Measurements from ENCODE around the gene BCL7C. TPM values are rescaled to one million over a fixed set of nuclear protein-coding genes. Genes with fewer than 3 reads are reported as not detected.
A peak's percentile ranks its signal among the peaks of the same experiment; 100 is the strongest.

The BCL7C gene
- total RNA-seq, 1 donor from 2014 or later: 43.9 TPM

DNA sequence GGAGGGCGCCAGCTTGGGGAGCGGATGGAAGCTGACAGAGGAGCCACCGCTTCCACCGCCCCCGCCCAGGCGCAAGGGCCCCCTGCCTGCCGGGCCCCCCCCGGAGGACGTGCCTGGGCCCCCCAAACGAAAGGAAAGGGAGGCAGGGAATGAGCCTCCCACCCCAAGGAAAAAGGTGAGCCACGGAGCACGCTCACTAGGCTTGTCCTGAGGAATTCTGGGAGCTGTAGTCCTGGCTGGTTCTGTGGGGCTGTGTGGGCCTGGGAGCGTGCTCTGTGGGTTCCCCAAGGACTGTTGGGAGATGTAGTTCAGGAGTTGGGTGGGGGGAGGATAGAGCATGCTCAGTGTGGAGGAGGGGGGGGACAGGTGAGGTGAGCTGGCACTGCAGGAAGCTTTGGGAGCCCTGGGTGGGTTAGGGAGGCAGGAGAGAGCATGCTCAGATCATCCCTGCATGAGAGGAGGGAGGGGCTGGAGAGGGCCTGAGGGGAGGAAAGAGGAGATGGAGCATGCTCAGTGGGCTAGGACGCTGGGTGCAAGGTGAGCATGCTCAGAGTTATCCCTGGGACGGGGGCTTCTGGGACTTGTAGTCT is 34.0 kb upstream of the BCL7C start:
- TF ChIP-seq, protein P1, sequence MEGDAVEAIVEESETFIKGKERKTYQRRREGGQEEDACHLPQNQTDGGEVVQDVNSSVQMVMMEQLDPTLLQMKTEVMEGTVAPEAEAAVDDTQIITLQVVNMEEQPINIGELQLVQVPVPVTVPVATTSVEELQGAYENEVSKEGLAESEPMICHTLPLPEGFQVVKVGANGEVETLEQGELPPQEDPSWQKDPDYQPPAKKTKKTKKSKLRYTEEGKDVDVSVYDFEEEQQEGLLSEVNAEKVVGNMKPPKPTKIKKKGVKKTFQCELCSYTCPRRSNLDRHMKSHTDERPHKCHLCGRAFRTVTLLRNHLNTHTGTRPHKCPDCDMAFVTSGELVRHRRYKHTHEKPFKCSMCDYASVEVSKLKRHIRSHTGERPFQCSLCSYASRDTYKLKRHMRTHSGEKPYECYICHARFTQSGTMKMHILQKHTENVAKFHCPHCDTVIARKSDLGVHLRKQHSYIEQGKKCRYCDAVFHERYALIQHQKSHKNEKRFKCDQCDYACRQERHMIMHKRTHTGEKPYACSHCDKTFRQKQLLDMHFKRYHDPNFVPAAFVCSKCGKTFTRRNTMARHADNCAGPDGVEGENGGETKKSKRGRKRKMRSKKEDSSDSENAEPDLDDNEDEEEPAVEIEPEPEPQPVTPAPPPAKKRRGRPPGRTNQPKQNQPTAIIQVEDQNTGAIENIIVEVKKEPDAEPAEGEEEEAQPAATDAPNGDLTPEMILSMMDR (IDR thresholded peaks at IDR 0.05; ENCODE audit: unreplicated experiment): no peak
- DNase-seq (ENCODE audit: low spot score in 2 of 2, unreplicated experiment in 2 of 2): peak; percentile 44 to 67

DNA sequence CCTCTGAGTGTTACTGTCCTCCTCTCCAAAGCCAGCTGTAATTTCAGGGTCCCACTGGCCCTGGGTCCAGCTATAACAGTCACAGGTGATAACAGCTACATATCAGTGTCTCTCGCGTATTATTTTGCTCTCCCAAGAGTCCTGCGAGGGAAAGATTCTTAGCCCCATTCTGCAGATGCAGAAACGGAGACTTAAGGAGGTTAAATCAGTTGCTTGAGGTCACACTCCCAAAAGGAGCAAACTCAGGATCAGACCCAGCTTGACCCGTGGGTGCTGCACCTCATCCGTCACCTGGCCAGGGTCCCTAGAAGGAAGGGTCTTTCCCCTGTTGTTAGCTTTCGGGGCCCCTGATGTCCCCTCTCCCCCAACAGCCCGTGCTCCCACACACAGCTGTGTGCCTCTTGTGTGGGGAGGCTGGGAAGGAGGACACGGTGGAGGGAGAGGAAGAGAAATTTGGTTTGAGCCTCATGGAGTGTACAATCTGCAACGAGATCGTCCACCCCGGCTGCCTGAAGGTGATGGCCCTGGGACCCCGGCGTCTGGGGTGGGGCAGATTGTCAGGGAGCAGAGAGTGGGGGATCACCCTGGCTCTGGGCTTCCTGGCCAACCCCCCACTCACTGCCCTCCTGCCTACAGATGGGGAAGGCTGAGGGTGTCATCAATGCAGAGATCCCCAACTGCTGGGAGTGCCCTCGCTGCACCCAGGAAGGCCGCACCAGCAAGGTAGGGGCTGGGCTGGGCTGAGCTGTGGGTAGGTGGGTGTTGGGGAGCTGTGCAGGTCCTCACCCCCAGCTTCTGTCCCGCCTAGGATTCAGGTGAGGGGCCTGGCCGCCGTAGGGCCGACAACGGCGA is 33.3 kb upstream of the BCL7C start:
- Mint-ChIP-seq H3K36me3 (peaks cover 7% of the 10 kb centered on the region), H3K4me3 (no peak overlapping the region), H3K4me1 (peaks cover 14% of the 10 kb centered on the region), H3K9me3 (no peaks in the 10 kb centered on the region), H3K27ac (peak overlapping the region; percentile 30), H3K27me3 (ENCODE audit: low read depth) (no peaks in the 10 kb centered on the region)
- no peak for DNase-seq (ENCODE audit: low spot score in 2 of 2, unreplicated experiment in 2 of 2)
- TF ChIP-seq, protein P1 (IDR thresholded peaks at IDR 0.05; ENCODE audit: unreplicated experiment): no peak

More for the DNA sequence above, 34.0 kb upstream of the BCL7C start:
- no peaks in the 10 kb centered on the region for H3K9me3 Mint-ChIP-seq
- peaks cover 12% of the 10 kb centered on the region for H3K36me3 Mint-ChIP-seq
- H3K27me3 Mint-ChIP-seq (ENCODE audit: low read depth): no peaks in the 10 kb centered on the region
- H3K4me1 Mint-ChIP-seq: peaks cover 14% of the 10 kb centered on the region
- no peak overlapping the region for H3K4me3 Mint-ChIP-seq
- H3K27ac Mint-ChIP-seq: peak overlapping the region; percentile 21

DNA sequence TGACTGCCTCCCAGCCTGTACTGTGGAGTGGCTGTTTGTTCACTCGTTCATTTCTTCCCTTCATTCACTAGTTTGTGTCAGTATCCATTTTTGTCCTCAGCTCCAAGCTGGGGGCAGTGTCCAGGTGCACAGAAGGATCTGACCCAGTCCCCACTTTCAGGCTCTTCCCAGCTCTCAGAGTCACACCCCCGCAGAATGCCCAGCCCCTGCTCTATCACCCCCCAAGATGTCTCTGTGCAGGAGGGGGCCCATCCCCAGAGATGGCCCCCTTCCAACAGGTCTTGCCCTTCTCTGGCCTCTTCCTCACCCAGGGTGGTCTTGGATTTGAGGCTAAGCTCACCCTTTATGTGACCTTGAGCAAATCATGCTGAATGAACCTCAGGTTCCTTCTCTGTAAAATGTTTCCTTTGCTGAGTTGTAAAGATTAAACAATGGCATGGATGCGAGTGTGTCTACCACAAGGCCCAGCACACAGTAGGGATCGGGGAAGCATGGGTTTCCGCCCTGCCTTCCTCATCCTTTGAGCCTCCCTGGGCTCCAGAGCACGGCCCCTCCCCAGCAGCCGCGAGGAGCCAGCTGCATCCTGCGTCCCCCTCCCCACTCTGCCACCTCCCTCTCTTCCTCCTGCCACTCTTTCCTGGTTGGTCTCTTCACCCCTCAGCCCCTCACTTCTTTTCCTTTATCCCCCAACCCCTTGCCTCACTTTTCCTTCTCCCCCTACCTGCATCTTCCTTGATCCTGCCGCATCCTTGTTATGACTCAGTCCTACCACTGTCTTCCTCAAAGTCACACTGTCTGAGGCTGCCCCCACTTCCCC is 32.3 kb upstream of the BCL7C start:
- H3K36me3 Mint-ChIP-seq: peaks cover 4% of the 10 kb centered on the region
- TF ChIP-seq, protein P1 (IDR thresholded peaks at IDR 0.05; ENCODE audit: unreplicated experiment): no peak
- no peaks in the 10 kb centered on the region for H3K9me3 Mint-ChIP-seq
- H3K27me3 Mint-ChIP-seq (ENCODE audit: low read depth): no peaks in the 10 kb centered on the region
- peaks cover 14% of the 10 kb centered on the region for H3K4me1 Mint-ChIP-seq
- H3K4me3 Mint-ChIP-seq: peak overlapping the region; percentile 54
- peak overlapping the region; percentile 34 for H3K27ac Mint-ChIP-seq
- no peak for DNase-seq (ENCODE audit: low spot score in 2 of 2, unreplicated experiment in 2 of 2)

DNA sequence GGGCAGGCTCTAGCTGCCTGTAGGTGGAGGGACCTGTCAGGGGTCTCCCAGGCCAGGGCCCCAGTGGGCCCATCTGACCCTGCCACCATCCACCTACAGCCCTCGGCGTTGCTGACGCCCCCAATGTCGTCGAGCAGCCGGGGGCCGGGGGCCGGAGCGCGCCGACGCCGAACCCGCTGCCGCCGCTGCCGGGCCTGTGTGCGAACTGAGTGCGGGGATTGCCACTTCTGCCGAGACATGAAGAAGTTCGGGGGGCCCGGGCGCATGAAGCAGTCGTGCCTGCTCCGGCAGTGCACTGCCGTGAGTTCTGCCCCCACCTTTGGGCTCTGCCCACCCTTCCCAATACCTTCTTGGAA is 31.7 kb upstream of the BCL7C start:
- no peaks in the 10 kb centered on the region for H3K27me3 Mint-ChIP-seq (ENCODE audit: low read depth)
- TF ChIP-seq, protein P1 (IDR thresholded peaks at IDR 0.05; ENCODE audit: unreplicated experiment): no peak
- no peaks in the 10 kb centered on the region for H3K9me3 Mint-ChIP-seq
- DNase-seq (ENCODE audit: low spot score in 2 of 2, unreplicated experiment in 2 of 2): no peak
- no peak overlapping the region for H3K27ac Mint-ChIP-seq
- H3K4me3 Mint-ChIP-seq: peak overlapping the region; percentile 54
- peaks cover 2% of the 10 kb centered on the region for H3K36me3 Mint-ChIP-seq
- H3K4me1 Mint-ChIP-seq: peaks cover 14% of the 10 kb centered on the region

DNA sequence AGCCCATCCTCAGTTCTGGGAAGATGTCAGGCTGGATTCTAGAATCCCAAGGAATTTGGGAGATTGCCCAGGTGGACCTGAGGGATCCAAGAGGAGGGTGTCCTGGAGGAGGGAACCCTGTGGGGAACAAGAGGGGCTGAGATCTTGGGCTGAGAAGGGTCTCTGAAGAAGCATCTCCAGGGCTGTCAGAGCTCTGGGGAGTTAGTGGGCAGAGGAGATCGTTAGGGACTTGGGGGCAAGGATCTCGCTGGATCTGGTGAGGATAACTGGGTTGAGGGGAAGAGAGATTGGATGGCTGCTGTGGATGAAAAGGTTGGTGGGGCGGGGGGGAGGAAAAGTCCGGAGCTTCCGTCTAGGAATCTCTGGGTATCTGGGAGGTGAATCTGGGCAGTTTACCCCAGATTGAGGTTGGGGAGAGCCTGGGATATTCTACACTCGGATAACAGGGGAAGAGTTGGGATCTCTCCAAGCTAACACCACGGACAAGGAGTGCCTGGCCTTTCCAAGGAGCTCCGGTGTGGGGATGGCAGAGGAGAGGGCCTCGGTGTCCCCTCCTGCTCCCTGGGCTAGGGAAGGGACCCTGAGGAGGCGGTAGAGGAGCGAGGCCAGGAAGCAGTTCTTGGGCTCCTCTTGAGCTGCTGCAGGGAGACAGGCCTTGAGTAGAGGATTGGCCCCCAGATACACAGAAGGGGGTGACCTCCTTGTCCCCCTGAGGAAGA is 31.2 kb upstream of the BCL7C start:
- Mint-ChIP-seq H3K4me3 (peak overlapping the region; percentile 77), H3K36me3 (peaks cover 2% of the 10 kb centered on the region), H3K27me3 (ENCODE audit: low read depth) (no peaks in the 10 kb centered on the region), H3K9me3 (no peaks in the 10 kb centered on the region), H3K27ac (peak overlapping the region; percentile 82), H3K4me1 (peaks cover 14% of the 10 kb centered on the region)
- DNase-seq (ENCODE audit: low spot score in 2 of 2, unreplicated experiment in 2 of 2): no peak
- TF ChIP-seq, protein P1 (IDR thresholded peaks at IDR 0.05; ENCODE audit: unreplicated experiment): no peak
